Type B pancreatic cell (in vitro differentiated cells): ENCODE data around the gene ARHGAP15. TPM values are rescaled to one million over a fixed set of nuclear protein-coding genes. Genes with fewer than 3 reads are reported as not detected.

ENCODE experiments used
- DNase-seq: peaks from one replicate; pipeline ENCODE4 v3.0.0; 2021; ENCODE audit warnings: mixed read lengths; ENCODE audit not compliant: unreplicated experiment; ENCODE audit errors: extremely low spot score
- H3K27ac Mint-ChIP-seq: 2 replicates; pipeline ENCODE4 v1.8.0; 2021; ENCODE audit warnings: mild to moderate bottlenecking, mixed read lengths
- H3K27me3 Mint-ChIP-seq: 2 replicates; pipeline ENCODE4 v1.8.0; 2021; ENCODE audit warnings: mixed read lengths
- H3K36me3 Mint-ChIP-seq: 2 replicates; pipeline ENCODE4 v1.8.0; 2021; ENCODE audit warnings: mixed read lengths
- H3K4me1 Mint-ChIP-seq: one replicate; pipeline ENCODE4 v1.8.0; 2021; ENCODE audit warnings: mixed read lengths; ENCODE audit not compliant: unreplicated experiment
- H3K4me3 Mint-ChIP-seq: 2 replicates; pipeline ENCODE4 v1.8.0; 2021; ENCODE audit warnings: mild to moderate bottlenecking, mixed read lengths
- H3K9me3 Mint-ChIP-seq: 2 replicates; pipeline ENCODE4 v1.8.0; 2021; ENCODE audit warnings: mixed read lengths
- CTCF ChIP-seq: fragments of 200-600 bp; sonication (generic); conservative IDR thresholded peaks from 2 replicates; pipeline ENCODE4 v1.5.0; 2021; ENCODE audit warnings: antibody characterized with exemption, mild to moderate bottlenecking
- total RNA-seq: library from RNA; stranded (reverse); gene quantifications from 2 replicates; pipeline ENCODE4 v1.2.1, GENCODE V29; 2021; ENCODE audit warnings: low replicate concordance

Gene ARHGAP15
- total RNA-seq, 1 donor from 2014 or later = not detected

- Mint-ChIP-seq H3K4me1 (no peaks in the 10 kb centered on the region), H3K4me3 (no peak overlapping the region), H3K27me3 (peaks cover 5% of the 10 kb centered on the region), H3K36me3 (peaks cover 10% of the 10 kb centered on the region), H3K9me3 (peaks cover 13% of the 10 kb centered on the region), H3K27ac (no peak overlapping the region)
- DNase-seq = no peak
- TF ChIP-seq CTCF = no peak
Measured at GRCh38 chr2:143588746-143589145, 459.5 kb downstream of the ARHGAP15 start.

GRCh38 chr2:143594161-143594560, 464.9 kb downstream of the ARHGAP15 start:
- no peak for TF ChIP-seq CTCF
- DNase-seq = no peak
- peaks cover under 1% of the 10 kb centered on the region for H3K9me3 Mint-ChIP-seq
- no peak overlapping the region for H3K4me3 Mint-ChIP-seq
- H3K27ac Mint-ChIP-seq = no peak overlapping the region
- peaks cover under 1% of the 10 kb centered on the region for H3K27me3 Mint-ChIP-seq
- H3K36me3 Mint-ChIP-seq = peaks cover under 1% of the 10 kb centered on the region
- no peaks in the 10 kb centered on the region for H3K4me1 Mint-ChIP-seq

GRCh38 chr2:143594745-143595144, 465.5 kb downstream of the ARHGAP15 start:
- Mint-ChIP-seq H3K27ac (no peak overlapping the region), H3K27me3 (no peaks in the 10 kb centered on the region), H3K9me3 (no peaks in the 10 kb centered on the region), H3K4me3 (no peak overlapping the region), H3K4me1 (no peaks in the 10 kb centered on the region), H3K36me3 (no peaks in the 10 kb centered on the region)
- DNase-seq = no peak
- TF ChIP-seq CTCF = no peak

- Mint-ChIP-seq H3K4me3 (no peak overlapping the region), H3K27me3 (peaks cover 12% of the 10 kb centered on the region), H3K36me3 (no peaks in the 10 kb centered on the region), H3K4me1 (peaks cover 21% of the 10 kb centered on the region), H3K9me3 (no peaks in the 10 kb centered on the region), H3K27ac (no peak overlapping the region)
- no peak for TF ChIP-seq CTCF
- no peak for DNase-seq
Measured at GRCh38 chr2:143600116-143600515, 470.9 kb downstream of the ARHGAP15 start.

GRCh38 chr2:143601828-143602227, 472.6 kb downstream of the ARHGAP15 start:
- Mint-ChIP-seq H3K9me3 (no peaks in the 10 kb centered on the region), H3K27me3 (peaks cover 12% of the 10 kb centered on the region), H3K4me3 (no peak overlapping the region), H3K4me1 (peaks cover 24% of the 10 kb centered on the region), H3K27ac (no peak overlapping the region), H3K36me3 (no peaks in the 10 kb centered on the region)
- no peak for DNase-seq
- no peak for TF ChIP-seq CTCF
